Lung (tissue), 12 donors: ENCODE measurements around the gene OGDHL. TPM values are rescaled to one million over a fixed set of nuclear protein-coding genes. Genes with fewer than 3 reads are reported as not detected.
"Not testable (repeated sequence)": the region's sequence is repeated elsewhere in the genome, so short reads cannot be mapped to it uniquely, and the experiment has no call there.

Experiments used
- ATAC-seq: fragments of 200-7000 bp; cut with Tn5 transposase; one replicate; pipeline ENCODE4 v1.9.1; 2020; ENCODE audit warnings: moderate number of reproducible peaks; ENCODE audit not compliant: insufficient read depth, low FRiP score
- DNase-seq, 3 donors: peaks; one replicate each; pipeline ENCODE4 v3.0.0-alpha.2; 2013 to 2017
- H3K27ac ChIP-seq, 2 donors: one replicate each; pipeline ENCODE4 v1.5.1; 2013; ENCODE audit warnings: mild to moderate bottlenecking in 2 of 2, moderate library complexity in 2 of 2, control low read depth in 1 of 2, inconsistent platforms in 1 of 2, low read depth in 1 of 2, low read length in 1 of 2
- H3K27me3 ChIP-seq, 3 donors: one replicate each; pipeline ENCODE4 v1.5.1; 2013; ENCODE audit warnings: low read length in 2 of 3; ENCODE audit not compliant: control insufficient read depth in 3 of 3, insufficient read depth in 3 of 3
- H3K36me3 ChIP-seq, 4 donors: one replicate each; pipeline ENCODE4 v1.5.1; 2013; ENCODE audit warnings: low read length in 4 of 4, mild to moderate bottlenecking in 1 of 4, moderate library complexity in 1 of 4; ENCODE audit not compliant: control insufficient read depth in 4 of 4, insufficient read depth in 4 of 4
- H3K4me1 ChIP-seq, 5 donors: one replicate each; pipeline ENCODE4 v1.5.1; 2013; ENCODE audit warnings: low read length in 5 of 5, mild to moderate bottlenecking in 2 of 5, moderate library complexity in 1 of 5; ENCODE audit not compliant: control insufficient read depth in 5 of 5, insufficient read depth in 5 of 5
- H3K4me3 ChIP-seq: one replicate; pipeline ENCODE4 v1.5.1; 2013; ENCODE audit warnings: mild to moderate bottlenecking, control low read depth, moderate library complexity
- H3K9ac ChIP-seq, 2 donors: one replicate each; pipeline ENCODE4 v1.5.1; 2013; ENCODE audit warnings: low read length in 2 of 2, control low read depth in 1 of 2; ENCODE audit not compliant: insufficient read depth in 1 of 2
- H3K9me3 ChIP-seq, 4 donors: one replicate each; pipeline ENCODE4 v1.5.1; 2013; ENCODE audit warnings: low read length in 3 of 4, mild to moderate bottlenecking in 1 of 4, moderate library complexity in 1 of 4; ENCODE audit not compliant: control insufficient read depth in 4 of 4, insufficient read depth in 3 of 4
- WGBS, 2 donors: extraction: QIAGEN DNeasy Blood & Tissue Kit; methylation state at CpG; one replicate each; pipeline ENCODE4 v1.1.7; 2013; 5-methylcytosine and 5-hydroxymethylcytosine counted together
- polyA plus RNA-seq, 2 donors: library from polyadenylated mRNA; stranded (reverse); fragments of 200-250 nt; gene quantifications; one replicate each; pipeline ENCODE4 v1.2.1, GENCODE V29; 2013
- total RNA-seq, 2 donors: library from RNA; depleted of rRNA in 1 of 2; stranded (reverse); fragments of >200 nt in 1 of 2; gene quantifications; one replicate each; pipeline ENCODE4 v1.2.1, GENCODE V29; 2014 to 2021
- TF ChIP-seq, protein P1 (sequence below): IDR thresholded peaks from 2 replicates; pipeline ENCODE4 v1.5.1; 2012; ENCODE audit warnings: mild to moderate bottlenecking; ENCODE audit errors: control extremely low read depth, extremely low read depth
- donor health status: control.
- donor health status: control.
- donor health status: Bipolar disorder and iron deficiency.
- donor health status: healthy.
- donor health status: DM: yes; HTN: yes; CAD: no.

Gene OGDHL
- total and polyA plus RNA-seq, 4 donors = 0.06 to 0.86 (median 0.15) TPM

DNA sequence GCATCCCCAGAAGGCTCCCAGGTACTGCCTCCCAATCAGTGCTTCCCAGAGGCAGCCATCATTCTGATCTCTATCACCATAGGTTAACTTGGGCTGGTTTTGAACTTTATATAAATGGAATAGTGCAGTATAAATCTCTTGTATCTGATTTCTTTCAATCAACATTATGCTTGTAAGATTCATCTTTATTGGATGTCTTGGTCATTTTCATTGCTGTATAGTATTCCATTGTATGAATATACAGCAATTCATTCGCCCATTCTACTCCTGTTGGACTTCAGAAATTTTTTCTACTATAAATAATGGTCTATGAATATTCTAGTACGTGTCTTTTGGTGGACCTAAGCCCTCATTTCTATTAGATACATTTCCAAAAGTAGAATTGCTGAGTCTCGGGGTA lies 16.1 kb upstream of the OGDHL start:
- TF ChIP-seq, protein P1, sequence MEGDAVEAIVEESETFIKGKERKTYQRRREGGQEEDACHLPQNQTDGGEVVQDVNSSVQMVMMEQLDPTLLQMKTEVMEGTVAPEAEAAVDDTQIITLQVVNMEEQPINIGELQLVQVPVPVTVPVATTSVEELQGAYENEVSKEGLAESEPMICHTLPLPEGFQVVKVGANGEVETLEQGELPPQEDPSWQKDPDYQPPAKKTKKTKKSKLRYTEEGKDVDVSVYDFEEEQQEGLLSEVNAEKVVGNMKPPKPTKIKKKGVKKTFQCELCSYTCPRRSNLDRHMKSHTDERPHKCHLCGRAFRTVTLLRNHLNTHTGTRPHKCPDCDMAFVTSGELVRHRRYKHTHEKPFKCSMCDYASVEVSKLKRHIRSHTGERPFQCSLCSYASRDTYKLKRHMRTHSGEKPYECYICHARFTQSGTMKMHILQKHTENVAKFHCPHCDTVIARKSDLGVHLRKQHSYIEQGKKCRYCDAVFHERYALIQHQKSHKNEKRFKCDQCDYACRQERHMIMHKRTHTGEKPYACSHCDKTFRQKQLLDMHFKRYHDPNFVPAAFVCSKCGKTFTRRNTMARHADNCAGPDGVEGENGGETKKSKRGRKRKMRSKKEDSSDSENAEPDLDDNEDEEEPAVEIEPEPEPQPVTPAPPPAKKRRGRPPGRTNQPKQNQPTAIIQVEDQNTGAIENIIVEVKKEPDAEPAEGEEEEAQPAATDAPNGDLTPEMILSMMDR = no peak
- H3K27me3 ChIP-seq = peaks cover 0 to 10% (median 0%) of the 10 kb centered on the region in 3 donors
- ATAC-seq (no peak), DNase-seq (no peak)
- no peaks in the 10 kb centered on the region for H3K9me3 ChIP-seq
- 71 to 78% methylated on average over 3 of the region's 3 CpGs for WGBS, 2 donors
- H3K27ac ChIP-seq = no peak overlapping the region
- no peak overlapping the region for H3K4me3 ChIP-seq
- H3K9ac ChIP-seq = no peak overlapping the region
- H3K36me3 ChIP-seq = no peaks in the 10 kb centered on the region
- H3K4me1 ChIP-seq = no peaks in the 10 kb centered on the region

DNA sequence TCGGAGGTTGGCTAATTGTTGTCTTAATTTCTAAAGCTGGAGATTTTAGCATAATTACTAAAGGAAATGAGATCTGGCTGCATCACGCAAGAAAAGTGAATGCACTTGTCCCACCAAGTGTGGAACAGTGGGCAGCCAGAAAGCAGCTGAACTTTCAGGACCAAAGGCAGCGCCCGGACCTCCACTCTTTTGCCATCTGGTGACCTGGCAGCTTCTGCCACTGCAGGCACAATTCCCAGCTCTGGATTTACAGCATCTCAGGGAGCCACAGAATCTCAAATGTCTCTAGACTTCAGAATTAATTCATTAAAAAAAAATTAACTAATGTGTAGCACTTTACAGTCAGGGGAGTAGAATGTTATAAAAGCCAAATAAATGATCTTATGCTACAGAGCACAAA lies 14.7 kb upstream of the OGDHL start:
- ATAC-seq (no peak), DNase-seq (no peak)
- H3K4me3 ChIP-seq = no peak overlapping the region
- H3K4me1 ChIP-seq = no peaks in the 10 kb centered on the region
- no peak overlapping the region for H3K9ac ChIP-seq
- no peaks in the 10 kb centered on the region for H3K9me3 ChIP-seq
- TF ChIP-seq, protein P1 = no peak
- 79 to 85% methylated on average over 4 of the region's 4 CpGs for WGBS, 2 donors
- H3K27me3 ChIP-seq = peaks cover 0 to 20% (median 0%) of the 10 kb centered on the region in 3 donors
- no peak overlapping the region for H3K27ac ChIP-seq
- H3K36me3 ChIP-seq = no peaks in the 10 kb centered on the region

DNA sequence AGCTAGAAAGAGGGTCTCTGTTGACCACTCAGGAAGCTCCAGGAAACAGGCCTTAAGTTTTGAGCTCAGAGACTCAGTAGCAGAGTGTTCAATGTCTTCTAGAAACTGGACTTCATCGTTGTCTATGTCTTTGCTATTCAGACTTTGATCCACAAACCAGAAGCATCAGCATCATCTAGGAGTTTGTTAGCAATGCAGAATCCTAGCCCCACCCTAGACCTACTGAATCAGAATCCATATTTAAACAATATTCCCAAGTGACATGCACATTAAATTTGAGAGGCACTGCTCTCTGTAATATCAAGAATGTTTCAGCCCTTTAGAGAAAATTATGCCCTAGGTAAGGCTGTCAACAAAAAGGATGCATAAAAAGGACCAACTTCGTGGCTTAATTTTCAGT lies 12.9 kb upstream of the OGDHL start:
- 73 to 89% methylated on average over 2 of the region's 2 CpGs for whole genome bisulfite sequencing, 2 donors
- Histone ChIP-seq H3K4me1 (no peaks in the 10 kb centered on the region), H3K36me3 (no peaks in the 10 kb centered on the region), H3K9me3 (peaks cover 0 to 2% (median 0%) of the 10 kb centered on the region in 4 donors), H3K27ac (no peak overlapping the region), H3K4me3 (no peak overlapping the region), H3K9ac (no peak overlapping the region), H3K27me3 (peaks cover under 1 to 34% (median 5%) of the 10 kb centered on the region in 3 donors)
- ATAC-seq = no peak
- no peak for DNase-seq
- TF ChIP-seq, protein P1 = no peak

DNA sequence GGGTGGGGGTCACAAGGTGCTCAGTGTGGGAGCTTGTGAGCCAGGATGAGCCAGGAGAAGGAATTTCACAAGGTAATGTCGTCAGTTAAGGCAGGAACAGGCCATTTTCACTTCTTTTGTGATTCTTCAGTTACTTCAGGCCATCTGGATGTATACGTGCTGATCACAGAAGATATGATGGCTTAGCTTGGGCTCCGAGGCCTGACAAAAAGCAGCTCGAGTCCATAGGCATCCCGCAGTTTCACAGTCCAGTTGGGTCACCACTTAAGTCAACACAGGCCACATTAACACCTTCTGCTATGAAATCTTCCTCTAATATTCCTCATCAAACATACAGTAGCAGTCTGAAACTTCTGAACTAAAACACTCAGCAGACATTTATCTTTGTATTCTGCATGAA lies 10.8 kb upstream of the OGDHL start:
- DNase-seq, H3K9ac ChIP-seq, H3K4me3 ChIP-seq, H3K36me3 ChIP-seq, ATAC-seq, H3K4me1 ChIP-seq, H3K27ac ChIP-seq: not testable (repeated sequence)
- Histone ChIP-seq H3K27me3 (peaks cover 8 to 50% (median 10%) of the 10 kb centered on the region in 3 donors), H3K9me3 (peaks cover 0 to 12% (median 0%) of the 10 kb centered on the region in 4 donors)
- 38 to 55% methylated on average over 5 of the region's 5 CpGs for WGBS, 2 donors

DNA sequence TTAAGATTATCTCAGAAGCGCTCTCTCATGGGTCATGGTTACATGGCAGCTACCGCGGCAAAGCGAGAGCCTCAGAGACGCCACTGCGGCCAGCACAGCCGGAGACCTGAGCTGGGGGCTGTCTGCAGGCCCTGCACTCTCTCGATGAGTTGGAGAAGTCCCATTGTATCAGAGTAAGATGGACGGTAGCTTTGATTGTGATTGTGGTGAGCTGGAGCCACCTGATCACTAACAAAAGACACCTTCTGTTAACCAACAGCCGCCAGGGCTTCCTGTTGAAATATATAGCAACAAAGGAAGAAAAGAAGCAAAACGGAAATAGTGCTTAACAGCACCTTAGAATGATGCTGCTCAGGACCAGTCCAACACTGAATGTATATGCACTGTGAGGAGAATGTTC lies 8.9 kb upstream of the OGDHL start:
- not testable (repeated sequence) for H3K4me1 ChIP-seq, H3K27ac ChIP-seq, DNase-seq, ATAC-seq, H3K36me3 ChIP-seq, H3K9ac ChIP-seq, H3K4me3 ChIP-seq
- WGBS, 2 donors = 43 to 44% methylated on average over 11 of the region's 11 CpGs
- Histone ChIP-seq H3K9me3 (peaks cover 0 to 17% (median 2%) of the 10 kb centered on the region in 4 donors), H3K27me3 (peaks cover 12 to 64% (median 21%) of the 10 kb centered on the region in 3 donors)
